Mesendoderm (in vitro differentiated cells): ENCODE results near the gene SPRED2.
A peak's percentile ranks its signal among the peaks of the same experiment; 100 is the strongest.

Source experiments
- DNase-seq: peaks from one replicate; pipeline ENCODE4 v3.0.0; 2013
- H2AK5ac ChIP-seq: 2 replicates; pipeline ENCODE4 v1.6.1; 2013; ENCODE audit warnings: low read length, inconsistent platforms
- H2BK120ac ChIP-seq: 2 replicates; pipeline ENCODE4 v1.6.1; 2013; ENCODE audit warnings: low read depth, mild to moderate bottlenecking, low read length, moderate library complexity, mixed read lengths
- H2BK15ac ChIP-seq: replicated peaks from 2 replicates; pipeline ENCODE4 v1.6.1; 2013; ENCODE audit warnings: low read depth, mild to moderate bottlenecking, moderate library complexity
- H2BK5ac ChIP-seq: 2 replicates; pipeline ENCODE4 v1.6.1; 2013; ENCODE audit warnings: low read length, inconsistent platforms
- H3K18ac ChIP-seq: 2 replicates; pipeline ENCODE4 v1.6.1; 2013; ENCODE audit warnings: mild to moderate bottlenecking, low read length, mixed read lengths
- H3K23ac ChIP-seq: one replicate; pipeline ENCODE4 v1.6.1; 2013; ENCODE audit warnings: low read length
- H3K27ac ChIP-seq: 2 replicates; pipeline ENCODE4 v1.5.1; 2013; ENCODE audit warnings: low read depth, mild to moderate bottlenecking, inconsistent platforms, low read length, moderate library complexity
- H3K27me3 ChIP-seq: 2 replicates; pipeline ENCODE4 v1.6.1; 2013; ENCODE audit warnings: low read length, control low read depth, mild to moderate bottlenecking, inconsistent platforms; ENCODE audit not compliant: insufficient read depth, poor library complexity
- H3K36me3 ChIP-seq: 2 replicates; pipeline ENCODE4 v1.6.1; 2013; ENCODE audit warnings: low read length, inconsistent platforms; ENCODE audit not compliant: control insufficient read depth, insufficient read depth
- H3K4ac ChIP-seq: one replicate; pipeline ENCODE4 v1.6.1; 2013; ENCODE audit warnings: low read depth, mild to moderate bottlenecking, low read length, moderate library complexity
- H3K4me1 ChIP-seq: 2 replicates; pipeline ENCODE4 v1.6.1; 2013; ENCODE audit warnings: low read depth, low read length, inconsistent platforms; ENCODE audit not compliant: control insufficient read depth
- H3K4me2 ChIP-seq: 2 replicates; pipeline ENCODE4 v1.6.1; 2013; ENCODE audit warnings: low read length
- H3K4me3 ChIP-seq: 2 replicates; pipeline ENCODE4 v1.5.1; 2013; ENCODE audit warnings: mild to moderate bottlenecking, low read length
- H3K56ac ChIP-seq: one replicate; pipeline ENCODE4 v1.6.1; 2013; ENCODE audit warnings: low read length
- H3K79me1 ChIP-seq: 2 replicates; pipeline ENCODE4 v1.6.1; 2013; ENCODE audit warnings: low read length, inconsistent platforms
- H3K79me2 ChIP-seq: 2 replicates; pipeline ENCODE4 v1.6.1; 2013; ENCODE audit warnings: mild to moderate bottlenecking, low read length; ENCODE audit not compliant: control insufficient read depth, insufficient read depth
- H3K9ac ChIP-seq: 2 replicates; pipeline ENCODE4 v1.6.1; 2013; ENCODE audit warnings: low read length, inconsistent platforms
- H4K5ac ChIP-seq: one replicate; pipeline ENCODE4 v1.6.1; 2013; ENCODE audit warnings: low read length
- H4K8ac ChIP-seq: one replicate; pipeline ENCODE4 v1.6.1; 2013; ENCODE audit warnings: low read depth, mild to moderate bottlenecking, control low read depth, low read length, moderate library complexity
- WGBS: extraction: QIAGEN DNeasy Blood & Tissue Kit; methylation state at CpG from one replicate; pipeline ENCODE4 v1.1.7; 2013; ENCODE audit warnings: low lambda C conversion rate, missing lambda C conversion rate; ENCODE audit not compliant: insufficient coverage; ENCODE audit errors: extremely low coverage; 5-methylcytosine and 5-hydroxymethylcytosine counted together

Gene SPRED2

DNA sequence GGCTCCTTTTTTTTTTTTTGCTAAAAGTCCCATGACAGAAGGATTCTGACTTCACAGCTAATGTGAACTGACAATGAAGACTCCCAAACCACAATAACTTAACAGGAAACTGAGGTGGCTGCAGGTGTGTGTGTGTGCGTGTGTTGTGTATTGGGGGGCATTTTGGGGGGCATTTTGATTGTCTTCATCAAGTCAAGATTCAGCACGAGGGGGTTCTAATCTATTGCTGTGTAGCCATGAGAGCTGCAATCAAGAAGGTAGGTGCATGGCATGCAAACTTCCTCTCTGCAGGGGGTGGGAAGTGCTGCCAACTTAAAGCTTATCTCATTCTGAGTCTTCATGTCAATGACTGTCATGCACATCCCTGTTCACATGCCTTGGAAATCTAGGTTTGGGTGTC is 25.2 kb downstream of the SPRED2 start:
- no peak overlapping the region for H4K5ac ChIP-seq
- WGBS, result no CpG with 5 or more reads among the region's 2 CpGs
- H4K8ac ChIP-seq, result no peak overlapping the region
- H2BK5ac ChIP-seq, result no peak overlapping the region
- no peak for DNase-seq
- peaks cover 13% of the 10 kb centered on the region for H3K79me2 ChIP-seq
- no peak overlapping the region for H3K27ac ChIP-seq
- peaks cover 32% of the 10 kb centered on the region for H3K79me1 ChIP-seq
- no peak overlapping the region for H3K9ac ChIP-seq
- no peak overlapping the region for H2BK15ac ChIP-seq
- H3K18ac ChIP-seq, result no peak overlapping the region
- H3K4me2 ChIP-seq, result no peak overlapping the region
- H3K56ac ChIP-seq, result no peak overlapping the region
- no peak overlapping the region for H3K4me3 ChIP-seq
- H3K36me3 ChIP-seq, result no peaks in the 10 kb centered on the region
- no peaks in the 10 kb centered on the region for H3K27me3 ChIP-seq
- H3K4me1 ChIP-seq, result peaks cover 22% of the 10 kb centered on the region
- H3K4ac ChIP-seq, result no peak overlapping the region
- H2BK120ac ChIP-seq, result no peak overlapping the region
- H2AK5ac ChIP-seq, result no peak overlapping the region
- no peak overlapping the region for H3K23ac ChIP-seq

DNA sequence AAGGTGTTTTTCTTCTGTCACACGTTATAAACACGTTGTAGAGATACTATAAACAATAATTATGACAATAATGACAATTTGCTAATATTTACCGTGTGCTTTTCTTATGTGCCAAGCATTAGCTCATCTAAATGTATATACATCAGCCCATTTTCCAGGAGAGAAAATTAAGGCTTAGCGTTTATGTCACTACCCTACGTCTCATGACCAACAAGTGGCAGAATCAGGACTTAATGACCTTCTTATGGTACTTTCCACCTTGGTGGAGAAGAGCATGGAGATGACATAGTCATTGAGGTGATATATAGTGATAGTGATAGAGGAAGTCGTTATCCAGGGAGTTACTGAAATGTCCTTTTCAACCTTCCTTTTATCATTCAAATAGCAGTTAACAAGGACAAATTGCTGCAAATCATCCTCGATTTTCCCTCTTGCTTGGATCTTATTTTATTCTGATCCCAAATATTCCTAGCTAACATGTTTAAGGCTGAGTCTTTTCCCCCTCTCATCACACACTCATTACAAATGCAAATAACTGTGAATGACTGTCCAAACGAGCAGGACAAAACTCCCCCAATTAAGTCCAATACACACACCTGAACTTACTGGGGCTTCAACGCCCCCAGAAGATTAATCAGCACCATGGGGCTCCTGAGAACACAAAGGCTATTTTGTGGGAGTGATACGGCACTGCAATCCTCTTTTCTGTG is 27.3 kb downstream of the SPRED2 start:
- Histone ChIP-seq H2BK5ac (no peak overlapping the region), H3K4me3 (no peak overlapping the region), H3K4ac (no peak overlapping the region), H3K4me1 (peaks cover 17% of the 10 kb centered on the region), H3K56ac (no peak overlapping the region), H3K27ac (no peak overlapping the region), H3K36me3 (no peaks in the 10 kb centered on the region), H3K23ac (no peak overlapping the region), H3K9ac (no peak overlapping the region), H3K27me3 (no peaks in the 10 kb centered on the region), H3K4me2 (no peak overlapping the region), H2BK120ac (no peak overlapping the region), H3K18ac (peak overlapping the region; percentile 30), H4K5ac (no peak overlapping the region), H2BK15ac (no peak overlapping the region), H3K79me1 (peaks cover 32% of the 10 kb centered on the region), H2AK5ac (no peak overlapping the region), H4K8ac (no peak overlapping the region), H3K79me2 (peaks cover 13% of the 10 kb centered on the region)
- no CpG with 5 or more reads among the region's 10 CpGs for WGBS
- DNase-seq, result no peak

DNA sequence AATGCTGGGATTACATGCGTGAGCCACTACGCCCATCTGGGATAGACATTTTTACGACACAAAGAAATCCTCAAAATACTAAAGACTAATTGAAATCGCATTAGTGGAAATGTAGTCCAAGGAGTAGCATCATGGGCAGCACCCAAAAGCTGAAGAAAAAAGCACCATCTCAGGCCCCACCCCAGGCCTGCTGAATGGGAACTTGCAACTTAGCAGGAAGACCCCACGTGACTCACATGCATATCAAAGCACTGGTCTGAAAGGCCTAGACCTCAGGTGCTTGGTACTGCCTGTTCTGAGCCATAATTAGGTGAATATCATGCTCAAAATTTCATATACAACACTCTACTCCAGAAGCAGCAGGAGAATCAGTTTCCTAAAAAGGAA is 28.9 kb downstream of the SPRED2 start:
- Histone ChIP-seq H4K8ac (no peak overlapping the region), H3K36me3 (no peaks in the 10 kb centered on the region), H3K79me1 (peaks cover 26% of the 10 kb centered on the region), H3K79me2 (peaks cover 13% of the 10 kb centered on the region), H2BK120ac (no peak overlapping the region), H3K4me1 (peaks cover 17% of the 10 kb centered on the region), H3K4ac (no peak overlapping the region), H2BK5ac (no peak overlapping the region), H4K5ac (no peak overlapping the region), H3K9ac (no peak overlapping the region), H3K27me3 (no peaks in the 10 kb centered on the region), H3K56ac (no peak overlapping the region), H3K18ac (no peak overlapping the region), H3K4me2 (no peak overlapping the region), H2BK15ac (no peak overlapping the region), H2AK5ac (no peak overlapping the region), H3K27ac (no peak overlapping the region), H3K23ac (no peak overlapping the region), H3K4me3 (no peak overlapping the region)
- no peak for DNase-seq
- WGBS, result no CpG with 5 or more reads among the region's 5 CpGs

DNA sequence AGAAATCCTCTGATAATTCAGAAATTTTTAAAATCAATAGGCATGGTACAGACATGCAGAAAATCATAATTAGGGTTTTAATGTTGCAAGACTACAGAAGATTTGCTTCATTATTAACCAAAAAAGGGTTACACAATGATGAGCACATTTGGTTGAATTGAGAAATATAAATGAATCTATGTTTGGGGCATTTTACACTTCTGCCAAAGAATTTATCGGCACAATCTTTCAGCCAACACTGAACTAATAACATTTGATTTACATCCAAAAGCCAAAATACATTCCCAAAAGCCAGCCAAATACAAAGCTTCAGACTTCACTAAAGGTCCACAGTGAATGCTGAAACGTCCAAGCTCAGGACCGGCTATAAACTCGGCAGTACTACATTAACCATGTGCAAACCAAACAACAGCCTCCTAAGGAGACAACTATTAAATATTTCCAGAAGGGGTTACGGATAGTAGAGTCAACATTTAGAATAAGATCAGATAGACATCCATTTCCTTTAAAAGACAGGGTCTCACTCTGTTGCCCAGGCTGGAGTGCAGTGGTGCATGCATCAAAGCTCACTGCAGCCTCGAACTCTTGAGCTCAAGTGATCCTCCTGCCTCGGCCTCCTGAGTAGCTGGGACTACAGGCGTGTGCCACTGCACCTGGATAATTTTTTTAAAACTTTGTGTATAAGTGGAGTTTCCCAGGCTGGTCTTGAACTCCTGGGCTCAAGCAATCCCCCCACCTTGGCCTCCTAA is 29.4 kb downstream of the SPRED2 start:
- peaks cover 17% of the 10 kb centered on the region for H3K4me1 ChIP-seq
- WGBS, result no CpG with 5 or more reads among the region's 8 CpGs
- H3K79me1 ChIP-seq, result peaks cover 26% of the 10 kb centered on the region
- no peak overlapping the region for H2BK5ac ChIP-seq
- no peak overlapping the region for H3K27ac ChIP-seq
- H3K18ac ChIP-seq, result no peak overlapping the region
- H2AK5ac ChIP-seq, result no peak overlapping the region
- H3K27me3 ChIP-seq, result no peaks in the 10 kb centered on the region
- H4K8ac ChIP-seq, result no peak overlapping the region
- peaks cover 13% of the 10 kb centered on the region for H3K79me2 ChIP-seq
- H2BK15ac ChIP-seq, result no peak overlapping the region
- DNase-seq, result no peak
- H3K4ac ChIP-seq, result no peak overlapping the region
- no peak overlapping the region for H3K9ac ChIP-seq
- no peak overlapping the region for H4K5ac ChIP-seq
- no peak overlapping the region for H3K56ac ChIP-seq
- no peak overlapping the region for H3K23ac ChIP-seq
- H3K4me2 ChIP-seq, result no peak overlapping the region
- no peaks in the 10 kb centered on the region for H3K36me3 ChIP-seq
- no peak overlapping the region for H2BK120ac ChIP-seq
- no peak overlapping the region for H3K4me3 ChIP-seq

DNA sequence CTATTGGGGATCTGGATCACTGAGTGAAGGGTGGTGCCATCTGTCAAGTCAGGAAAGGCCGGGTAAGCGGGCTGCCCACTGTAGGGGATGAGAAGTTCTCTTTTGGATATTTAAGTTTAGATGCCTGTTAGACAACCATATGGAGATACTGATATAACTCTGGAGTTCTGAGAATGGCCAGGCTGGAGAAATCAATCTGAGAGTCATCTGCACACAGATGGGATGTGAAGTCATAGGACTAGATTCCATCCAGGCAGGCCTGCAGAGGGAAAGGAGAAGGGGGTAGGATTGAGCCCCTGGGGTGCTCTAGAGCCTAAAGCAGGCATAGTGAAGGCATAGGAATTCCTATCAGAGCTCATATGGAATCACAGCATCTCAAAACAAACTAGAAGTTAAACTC is 30.1 kb downstream of the SPRED2 start:
- H4K5ac ChIP-seq, result no peak overlapping the region
- no peak overlapping the region for H4K8ac ChIP-seq
- no peak overlapping the region for H3K4me3 ChIP-seq
- no peak overlapping the region for H3K23ac ChIP-seq
- H3K18ac ChIP-seq, result no peak overlapping the region
- H3K27me3 ChIP-seq, result no peaks in the 10 kb centered on the region
- no peak overlapping the region for H2BK5ac ChIP-seq
- H3K56ac ChIP-seq, result no peak overlapping the region
- peaks cover 13% of the 10 kb centered on the region for H3K79me2 ChIP-seq
- H2AK5ac ChIP-seq, result no peak overlapping the region
- WGBS, result no CpG with 5 or more reads among the region's 2 CpGs
- no peaks in the 10 kb centered on the region for H3K36me3 ChIP-seq
- H3K9ac ChIP-seq, result no peak overlapping the region
- H3K27ac ChIP-seq, result no peak overlapping the region
- peaks cover 22% of the 10 kb centered on the region for H3K79me1 ChIP-seq
- peaks cover 11% of the 10 kb centered on the region for H3K4me1 ChIP-seq
- no peak overlapping the region for H2BK120ac ChIP-seq
- DNase-seq, result no peak
- no peak overlapping the region for H2BK15ac ChIP-seq
- H3K4me2 ChIP-seq, result no peak overlapping the region
- H3K4ac ChIP-seq, result no peak overlapping the region
